SK-N-DZ (cell line): Measurements from ENCODE around the gene UVRAG.

Source experiments
- DNase-seq: peaks from one replicate; pipeline ENCODE4 v3.0.0-alpha.2; 2015; ENCODE audit warnings: low spot score

The UVRAG gene

DNA sequence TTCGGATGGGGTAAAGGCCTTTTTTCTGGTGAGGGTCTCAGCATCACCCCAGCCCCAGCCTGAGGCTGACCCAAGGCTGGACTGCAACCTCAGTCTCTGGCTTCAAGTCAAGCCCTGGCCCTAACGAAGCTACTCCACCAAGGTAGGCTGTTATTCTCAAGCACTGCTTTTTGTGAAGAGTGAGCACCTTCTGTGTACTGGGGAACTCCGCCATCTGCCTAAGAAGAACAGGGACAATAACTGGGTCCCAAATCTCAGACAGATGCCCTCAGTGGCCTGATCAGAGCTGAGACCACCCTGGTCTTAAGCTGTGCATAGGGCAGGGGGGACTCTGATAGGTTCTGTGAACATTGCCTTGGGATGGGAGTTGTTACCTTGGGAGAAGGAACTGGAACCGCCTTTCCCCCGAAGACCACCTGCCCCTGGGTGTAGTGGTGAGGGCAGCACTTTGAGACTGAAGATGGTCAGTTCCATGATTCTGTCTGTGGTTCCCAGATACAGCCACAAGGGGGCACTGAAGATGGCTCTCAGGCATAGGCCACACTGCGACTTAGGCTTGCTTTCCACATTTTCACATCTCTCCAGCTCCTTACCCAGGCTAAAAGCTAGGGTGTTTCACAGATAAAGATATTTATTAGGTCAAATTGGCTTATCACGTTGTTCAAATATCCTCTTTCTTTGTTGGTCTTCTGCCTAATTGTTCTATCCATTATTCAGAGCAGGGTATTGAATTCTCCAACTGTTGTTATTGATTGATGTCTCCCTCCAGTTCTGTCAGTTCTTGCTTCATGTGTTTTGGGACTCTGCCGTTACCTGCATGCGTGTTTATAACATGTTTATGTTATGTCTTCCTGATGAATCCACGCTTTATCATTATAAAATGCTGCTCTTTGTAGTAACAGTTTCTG, 11.8 kb upstream of the UVRAG start:
- peak; percentile 68 for DNase-seq

DNA sequence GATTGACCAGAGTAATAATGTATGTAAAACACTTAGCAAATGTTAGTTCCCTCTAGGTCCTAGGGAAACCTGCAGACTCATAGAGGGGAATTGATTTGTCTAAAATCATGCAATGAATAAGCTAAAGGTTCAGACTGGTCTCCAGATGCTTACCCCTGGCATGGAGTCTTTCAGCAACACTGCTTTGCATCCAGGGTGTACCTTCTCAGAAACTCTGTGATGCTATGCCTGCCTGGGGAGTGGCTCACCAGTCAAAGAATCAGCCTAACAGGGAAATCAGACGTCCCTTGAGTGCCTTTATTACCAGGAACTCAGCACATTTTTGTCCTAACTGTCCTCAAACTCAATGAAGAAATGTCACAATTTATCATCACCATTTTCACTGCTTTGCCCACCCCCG, 5.9 kb upstream of the UVRAG start:
- no peak for DNase-seq

DNA sequence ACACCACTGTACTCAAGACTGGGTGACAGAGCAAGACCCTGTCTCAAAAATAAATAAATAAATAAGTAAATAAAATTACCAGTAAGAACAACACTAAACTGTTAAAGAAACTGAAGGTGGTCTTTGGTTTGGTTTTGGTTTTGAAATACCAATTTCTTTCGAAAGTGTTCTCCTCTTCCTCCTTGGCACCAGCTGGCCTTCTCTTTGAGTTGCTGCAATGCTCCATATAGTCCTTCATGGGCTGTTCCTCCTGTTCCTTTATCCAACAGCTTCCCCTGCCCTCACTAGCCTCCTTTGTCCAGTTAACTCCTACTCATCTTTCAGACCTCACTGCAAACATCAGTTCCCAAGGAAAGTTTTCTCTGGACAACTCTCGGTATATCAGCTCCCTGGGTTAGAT, 5.0 kb upstream of the UVRAG start:
- DNase-seq = no peak

DNA sequence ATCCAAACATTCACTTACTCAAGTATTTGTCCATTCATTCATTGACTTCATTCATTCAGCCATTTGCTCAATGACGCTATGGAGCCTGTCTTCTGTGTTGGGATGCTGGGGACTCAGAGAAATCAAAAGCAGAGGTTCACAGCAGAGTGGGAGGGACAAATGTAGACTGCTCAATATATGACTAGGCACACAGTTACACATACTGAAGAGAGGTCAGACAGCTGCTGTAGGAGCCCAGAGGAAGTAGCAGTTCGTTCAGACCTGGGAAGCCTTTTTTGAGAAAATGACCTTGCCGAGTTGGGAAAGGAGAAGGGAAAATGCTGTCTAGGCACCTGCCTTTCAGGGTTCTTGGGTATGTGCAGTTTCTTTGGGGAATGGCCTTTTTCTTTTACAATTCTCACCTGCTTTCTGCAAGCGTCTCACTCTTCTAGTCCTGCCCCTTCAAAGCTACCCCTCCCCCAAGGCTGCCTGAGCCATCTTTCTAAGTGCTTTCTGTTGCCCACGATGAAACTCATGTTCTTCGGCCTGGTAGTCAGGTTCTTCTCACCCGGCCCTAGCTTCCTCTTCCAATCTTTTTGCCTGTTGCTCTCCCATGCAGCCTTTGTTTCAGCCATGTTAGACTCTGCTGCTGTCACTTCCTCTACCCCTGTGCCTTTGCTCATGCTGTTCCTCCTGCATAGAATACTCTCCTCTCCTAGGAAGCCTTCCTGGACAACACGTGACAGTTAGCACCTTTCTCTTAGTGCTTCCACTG, 4.2 kb upstream of the UVRAG start:
- no peak for DNase-seq

DNA sequence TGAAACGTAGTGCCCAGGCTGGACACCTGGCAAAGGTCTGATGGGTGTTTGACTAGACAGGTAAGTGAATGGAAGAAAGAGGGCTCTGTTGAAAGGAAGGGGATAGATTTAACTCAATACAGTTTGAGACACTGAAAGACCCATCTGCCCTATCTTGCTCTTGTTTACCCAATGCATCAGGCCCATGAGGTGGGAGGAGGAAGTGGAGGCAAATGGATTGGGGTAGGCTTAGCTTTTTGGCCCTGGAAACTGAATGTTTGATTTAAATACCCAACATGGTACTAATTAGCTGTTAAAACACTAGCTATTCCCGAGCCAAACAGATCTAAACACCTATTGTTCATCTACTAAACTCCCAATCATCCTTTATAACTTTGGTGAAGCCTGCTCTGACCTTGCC, 3.5 kb upstream of the UVRAG start:
- no peak for DNase-seq

DNA sequence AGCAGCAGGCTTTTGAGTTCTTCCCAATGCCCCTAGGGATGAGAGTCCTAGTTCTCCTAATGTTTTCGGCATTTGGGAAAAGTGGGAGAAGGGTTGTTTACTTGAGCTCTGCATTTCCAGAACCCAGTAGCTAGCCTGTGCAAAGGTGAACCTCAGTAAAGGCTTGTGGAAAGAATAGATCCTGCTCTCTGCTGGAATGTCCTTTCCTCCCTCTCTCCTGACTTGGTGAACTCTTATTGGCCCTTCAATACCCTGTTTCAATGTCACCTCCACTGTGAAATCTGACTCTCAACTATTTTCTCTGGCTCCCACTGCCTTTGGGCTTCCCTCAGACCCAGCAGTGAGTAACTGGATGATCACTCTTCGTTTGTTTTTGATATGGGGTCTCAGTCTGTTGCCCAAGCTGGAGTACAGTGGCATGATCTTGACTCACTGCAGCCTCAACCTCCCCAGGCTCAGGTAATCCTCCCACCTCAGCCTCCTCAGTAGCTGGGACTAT, 2.4 kb upstream of the UVRAG start:
- no peak for DNase-seq

DNA sequence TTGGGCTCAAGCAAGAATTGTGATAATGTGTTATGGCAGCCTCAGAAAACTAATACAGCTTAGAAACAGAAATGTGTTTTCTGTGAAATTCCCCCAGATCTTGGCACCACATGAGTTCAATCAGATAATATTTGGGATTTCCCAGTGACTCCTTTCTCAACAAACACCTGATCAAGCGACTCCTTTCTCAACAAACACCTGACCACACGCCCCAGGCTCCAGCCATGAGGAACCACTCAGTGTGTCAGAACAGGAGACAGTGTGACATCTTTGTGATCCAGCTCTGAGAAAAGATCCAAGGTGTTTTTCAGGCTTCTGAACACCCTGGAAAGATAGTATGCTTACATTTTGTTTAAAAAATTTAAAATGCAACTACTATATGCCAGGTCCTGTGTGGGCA, 1.9 kb upstream of the UVRAG start:
- DNase-seq = no peak

DNA sequence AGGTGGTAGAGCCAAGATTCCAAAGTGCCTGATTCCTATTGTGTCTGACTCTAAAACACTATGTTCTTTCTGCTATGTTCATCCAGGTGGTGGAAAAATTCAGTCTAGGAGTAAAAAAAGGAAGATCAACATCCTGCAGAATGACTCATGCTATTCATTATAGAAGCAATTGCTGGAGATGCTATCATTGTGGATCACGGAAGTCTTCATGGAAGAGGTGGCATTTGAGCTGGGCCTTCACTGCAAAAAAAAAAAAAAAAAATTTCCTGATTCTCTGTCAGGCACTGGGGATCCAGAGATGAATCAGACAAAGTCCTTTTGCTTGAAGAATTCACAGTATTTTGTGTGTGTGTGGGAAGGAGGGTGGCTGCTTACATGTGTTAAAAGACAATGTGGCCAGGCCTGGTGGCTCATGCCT, 1.4 kb upstream of the UVRAG start:
- DNase-seq = no peak

DNA sequence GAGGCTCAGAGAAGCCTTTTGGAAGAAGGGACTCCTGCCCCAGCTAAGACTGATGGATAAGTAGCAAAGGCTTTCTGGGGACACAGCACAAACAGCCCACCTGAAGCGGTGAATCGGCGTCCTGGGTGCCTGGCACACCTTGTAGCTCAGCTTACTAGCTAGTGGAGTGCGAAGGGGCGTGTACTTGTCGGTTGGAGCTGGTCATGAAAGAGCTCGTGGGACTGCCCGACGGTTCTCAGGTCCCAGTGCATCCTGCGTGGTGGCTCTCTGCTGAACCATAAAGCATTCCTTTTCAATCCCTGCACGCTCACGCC, 690 bp upstream of the UVRAG start:
- no peak for DNase-seq

DNA sequence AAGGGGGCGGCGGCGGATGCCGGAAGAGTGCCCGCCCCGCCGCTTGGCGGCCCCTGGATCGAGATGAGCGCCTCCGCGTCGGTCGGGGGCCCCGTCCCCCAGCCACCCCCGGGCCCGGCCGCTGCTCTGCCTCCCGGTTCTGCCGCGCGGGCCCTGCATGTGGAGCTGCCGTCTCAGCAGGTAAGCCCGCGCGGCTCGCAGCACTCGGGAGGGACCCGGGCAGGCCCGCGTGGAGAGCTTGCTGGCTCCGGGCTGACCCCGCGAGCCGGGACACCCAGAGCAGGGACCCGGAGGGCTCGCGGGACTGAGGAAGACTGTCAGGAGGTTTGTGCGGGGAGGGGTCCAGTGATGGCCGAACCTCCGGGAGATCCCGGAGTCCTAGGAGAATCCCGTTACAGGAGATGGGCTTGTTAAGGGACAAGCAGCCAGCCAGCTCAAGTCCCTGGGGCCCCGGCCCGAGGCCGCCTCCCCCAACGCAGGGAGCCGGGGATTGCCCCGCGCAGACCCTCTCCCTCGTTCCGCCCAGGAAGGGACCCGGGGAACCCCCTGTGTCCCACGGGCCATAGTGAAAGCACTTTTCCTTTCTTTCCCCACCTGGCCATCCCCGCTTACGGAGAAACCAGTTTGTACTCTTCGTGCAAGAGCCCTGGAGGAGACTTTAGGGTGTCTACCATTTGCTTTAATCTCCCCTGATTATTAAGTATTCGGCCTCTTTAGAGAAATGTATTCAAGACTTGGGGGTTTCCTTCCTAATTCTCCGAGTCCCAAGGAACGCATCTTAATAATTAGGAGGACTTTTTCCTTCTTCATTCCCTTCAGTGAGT, 547 bp downstream of the UVRAG start:
- DNase-seq = peak; percentile 45

DNA sequence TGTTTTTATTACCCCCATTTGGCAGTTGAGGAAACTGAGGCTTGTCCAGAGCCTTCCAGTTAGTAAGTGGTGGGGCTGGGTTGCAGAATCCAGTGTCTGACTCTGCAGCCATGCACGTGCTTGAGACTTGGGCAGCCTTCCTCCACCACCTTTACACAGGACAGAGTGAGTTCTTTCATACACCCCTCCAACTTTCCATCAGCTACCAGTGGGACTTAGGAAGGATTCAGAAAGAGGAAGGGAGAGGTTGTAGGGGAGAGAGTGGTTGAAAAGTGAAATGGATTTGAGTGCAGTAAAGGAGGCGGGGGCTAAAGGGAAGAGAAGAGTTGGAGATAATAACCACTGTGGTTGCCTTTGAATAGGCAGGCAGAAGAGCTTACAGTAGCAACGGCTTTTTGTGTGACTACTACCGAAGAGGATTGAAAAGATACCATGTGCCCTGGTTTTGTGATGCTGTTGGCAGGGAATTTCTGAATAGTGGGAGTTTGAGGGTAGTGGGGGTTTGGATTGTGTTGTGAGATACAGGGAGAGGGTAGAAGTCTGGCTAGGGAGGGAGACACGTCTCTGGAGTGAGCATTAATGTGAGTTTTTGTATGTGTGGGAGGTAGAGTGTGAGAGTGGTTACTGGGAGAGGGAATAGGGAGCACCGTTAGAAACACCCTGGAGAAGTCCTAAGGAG, 1.7 kb downstream of the UVRAG start:
- DNase-seq = no peak

DNA sequence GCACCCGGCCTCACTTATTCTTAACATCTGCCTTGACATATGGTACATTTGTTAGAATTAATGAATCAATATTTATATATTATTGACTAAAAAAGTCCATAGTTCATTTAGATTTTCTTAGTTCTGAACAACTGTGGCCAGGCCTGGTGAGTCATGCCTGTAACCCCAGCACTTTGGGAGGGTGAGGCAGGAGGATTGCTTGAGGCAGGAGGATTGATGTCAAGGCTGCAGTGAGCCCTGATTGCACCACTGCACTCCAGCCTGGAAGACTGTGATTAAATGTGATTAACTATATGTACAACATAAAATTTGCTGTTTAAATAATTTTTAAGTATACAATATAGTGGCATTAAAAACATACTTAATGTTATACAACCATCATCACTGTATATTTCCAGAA, 5.6 kb downstream of the UVRAG start:
- DNase-seq = no peak

DNA sequence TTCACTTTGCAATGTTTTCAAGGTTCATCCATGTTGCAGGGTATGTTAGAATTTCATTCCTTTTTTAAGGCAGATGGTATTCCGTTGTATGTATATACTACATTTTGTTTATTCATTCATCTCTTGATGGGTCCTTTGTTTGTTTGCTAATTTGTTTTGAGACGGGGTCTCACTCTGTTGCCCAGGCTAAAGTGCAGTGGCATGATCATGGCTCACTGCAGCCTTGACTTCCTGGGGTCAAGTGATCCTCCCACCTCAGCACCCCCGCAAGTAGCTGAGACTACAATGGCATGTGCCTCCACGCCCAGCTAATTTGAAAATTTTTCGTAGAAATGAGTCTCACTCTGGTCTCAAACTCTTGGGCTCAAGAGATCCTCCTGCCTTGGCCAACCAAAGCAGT, 6.2 kb downstream of the UVRAG start:
- no peak for DNase-seq

DNA sequence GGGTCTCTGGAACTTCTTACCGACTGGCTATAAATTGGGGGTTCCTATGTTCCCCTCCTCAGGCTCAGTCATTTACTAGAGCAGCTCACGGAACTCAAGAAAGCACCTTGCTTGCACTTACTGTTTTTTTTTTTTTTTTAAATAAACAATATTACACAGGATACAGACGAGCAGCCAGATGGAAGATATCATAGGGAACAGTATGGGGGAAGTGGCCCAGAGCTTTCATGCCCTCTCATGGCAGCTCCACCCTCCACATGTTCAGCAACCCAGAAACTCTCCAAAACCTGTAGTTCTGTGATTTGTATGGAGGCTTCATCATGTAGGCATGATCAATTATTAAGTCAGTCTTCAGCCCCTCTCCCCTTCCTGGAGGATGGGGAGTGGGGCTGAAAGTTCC, 7.5 kb downstream of the UVRAG start:
- DNase-seq = no peak

DNA sequence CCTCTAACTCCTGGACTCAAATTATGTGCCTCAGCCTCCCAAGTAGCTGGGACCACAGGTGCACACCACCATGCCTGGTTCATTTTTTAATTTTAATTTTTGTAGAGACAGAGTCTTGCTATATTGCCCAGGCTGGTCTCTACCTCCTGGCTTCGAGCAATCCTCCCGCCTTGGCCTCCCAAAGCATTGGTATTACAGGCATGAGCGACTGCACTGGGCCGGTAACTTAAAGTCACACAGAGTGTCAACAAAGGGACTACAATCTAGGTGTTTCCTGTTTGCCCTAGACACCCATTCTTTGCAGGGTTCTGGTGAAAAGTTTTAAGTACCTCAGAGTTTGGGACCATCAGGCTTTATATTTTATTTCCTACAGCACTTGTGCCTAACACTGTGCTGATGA, 8.4 kb downstream of the UVRAG start:
- no peak for DNase-seq

DNA sequence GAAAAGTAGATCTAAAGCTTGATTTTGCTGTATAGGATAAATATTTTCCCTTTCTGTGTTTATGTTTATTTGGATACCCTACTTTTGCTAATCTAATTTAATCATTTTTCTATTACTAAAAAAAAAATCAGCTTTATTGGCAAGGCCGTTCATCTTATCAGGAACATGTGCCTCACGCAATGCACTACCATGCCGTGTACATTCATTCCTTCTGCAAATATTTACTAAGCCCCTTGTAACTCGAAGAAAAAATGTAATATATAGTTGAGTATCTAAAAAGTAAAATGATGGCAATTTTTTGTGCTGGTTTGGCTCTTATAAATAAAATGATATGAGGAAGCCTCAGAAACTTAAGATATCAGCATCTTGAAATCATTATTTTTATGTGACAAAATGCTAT, 8.9 kb downstream of the UVRAG start:
- no peak for DNase-seq

DNA sequence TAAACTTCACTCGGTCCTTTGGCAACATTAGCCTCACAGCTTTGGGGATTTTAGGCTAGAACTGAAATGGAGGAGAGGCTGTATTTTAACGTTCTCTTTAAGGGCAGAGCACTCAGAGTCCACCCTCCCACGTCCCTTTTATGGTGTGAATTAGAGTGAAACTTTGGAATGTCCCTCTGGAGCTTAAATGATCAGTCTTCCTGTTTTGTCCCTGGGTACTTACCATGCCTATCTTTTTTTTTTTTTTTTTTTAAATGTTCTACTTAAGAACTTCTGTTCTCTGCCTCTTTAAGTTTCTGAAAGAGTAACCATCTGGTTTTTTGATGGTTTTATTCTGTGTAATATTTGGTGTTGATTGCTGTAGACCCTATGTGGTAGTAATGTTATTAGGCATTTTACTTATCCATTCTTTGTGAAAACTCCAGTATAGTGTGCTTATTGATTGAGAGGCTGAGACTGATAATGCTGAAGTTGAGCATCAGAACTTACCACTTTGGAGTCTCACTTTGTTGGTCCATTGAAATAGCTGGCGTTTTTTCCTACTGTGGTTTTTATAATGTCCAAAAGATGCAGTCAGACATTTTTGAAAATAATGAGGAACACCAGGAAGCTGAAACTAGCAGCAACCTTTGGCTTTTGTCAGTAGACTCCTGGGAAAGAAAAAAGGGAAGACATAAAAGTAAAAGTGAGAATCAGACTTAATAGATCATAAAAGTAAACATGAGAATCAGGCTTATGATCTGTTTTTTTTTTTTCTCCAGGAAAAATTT, 11.6 kb downstream of the UVRAG start:
- DNase-seq = no peak

DNA sequence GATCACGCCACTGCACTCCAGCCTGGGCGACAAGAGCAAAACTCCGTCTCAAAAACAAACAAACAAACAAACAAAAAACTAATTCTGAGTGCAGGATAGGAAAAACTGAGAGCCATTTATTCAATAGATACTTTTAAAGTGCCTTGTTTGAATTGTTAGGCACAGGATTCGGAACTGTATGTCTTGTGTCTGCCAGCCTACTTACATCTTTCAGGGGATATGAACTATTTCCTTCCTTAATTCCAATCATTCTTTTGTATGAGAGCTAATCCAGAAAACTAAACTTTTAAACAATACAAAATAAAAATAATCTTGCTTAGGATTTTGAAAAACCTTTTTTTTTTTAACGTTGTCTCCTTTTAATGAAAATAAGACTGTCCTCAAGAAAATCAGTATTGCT, 12.6 kb downstream of the UVRAG start:
- no peak for DNase-seq

DNA sequence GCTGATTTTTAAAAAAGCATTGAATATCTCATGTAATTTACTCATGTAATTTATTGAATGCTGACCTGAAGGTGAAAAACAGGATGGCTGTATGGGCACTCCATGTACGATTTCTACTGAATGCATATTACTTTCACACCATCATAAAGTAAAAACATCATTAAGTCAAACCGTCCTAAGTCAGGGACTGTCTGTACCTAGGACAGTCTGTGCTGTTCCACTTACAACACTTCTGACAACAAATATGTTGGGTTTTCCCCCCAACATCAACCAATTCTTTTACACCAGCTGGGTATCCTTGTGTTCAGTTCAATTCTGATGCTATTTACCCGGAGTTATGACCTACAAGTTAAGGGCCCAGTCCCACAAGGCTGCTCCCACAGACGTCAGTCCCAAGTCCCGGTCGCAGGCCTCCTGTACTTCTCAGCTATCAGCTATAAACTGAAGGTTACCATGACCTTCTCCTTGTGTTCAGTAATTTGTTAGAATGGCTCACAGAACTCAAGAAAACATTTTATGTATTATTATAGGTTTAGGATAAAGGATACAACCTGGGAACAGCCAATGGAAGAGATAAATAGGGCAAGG, 17.0 kb downstream of the UVRAG start:
- DNase-seq = no peak

DNA sequence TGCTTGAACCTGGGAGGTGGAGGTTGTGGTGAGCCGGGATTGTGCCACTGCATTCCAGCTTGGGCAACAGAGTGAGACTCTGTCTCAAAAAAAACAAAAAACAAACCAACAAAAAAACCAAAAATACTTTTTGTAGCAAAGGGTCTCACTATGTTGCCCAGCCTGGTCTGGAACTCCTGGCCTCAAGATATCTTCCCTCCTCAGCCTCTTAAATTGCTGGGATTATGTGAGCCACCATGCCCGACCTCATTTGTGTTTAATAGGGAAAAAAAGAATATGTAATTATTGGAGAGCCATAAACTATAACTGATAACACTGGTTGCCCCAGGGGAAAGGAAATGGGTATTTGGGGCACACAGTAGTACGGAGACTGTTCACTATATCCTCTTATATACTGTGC, 19.7 kb downstream of the UVRAG start:
- DNase-seq = no peak
